Liver (tissue), 3 donors: ENCODE measurements around the gene FAM3B.

Source experiments
- FOXA1 ChIP-seq: IDR thresholded peaks from 2 replicates; pipeline ENCODE4 v1.6.1; 2016; ENCODE audit warnings: antibody characterized with exemption
- GABPA ChIP-seq, 2 donors: IDR thresholded peaks in 1 of 2; conservative IDR thresholded peaks in 1 of 2; 2 replicates each; pipeline ENCODE4 v1.6.1; 2016; ENCODE audit warnings: antibody characterized with exemption in 2 of 2, mild to moderate bottlenecking in 1 of 2, moderate library complexity in 1 of 2
- RAD21 ChIP-seq, 2 donors: IDR thresholded peaks; 2 replicates each; pipeline ENCODE4 v1.6.1; 2016; ENCODE audit warnings: antibody characterized with exemption in 2 of 2, mild to moderate bottlenecking in 2 of 2
- SP1 ChIP-seq: IDR thresholded peaks from 2 replicates; pipeline ENCODE4 v1.6.1; 2018; ENCODE audit warnings: antibody characterized with exemption, mild to moderate bottlenecking
- TAF1 ChIP-seq: conservative IDR thresholded peaks from 2 replicates; pipeline ENCODE4 v1.6.1; 2016; ENCODE audit warnings: antibody characterized with exemption, mild to moderate bottlenecking
- TF ChIP-seq, protein P1 (sequence below): fragments of 150-350 bp; IDR thresholded peaks from 2 replicates; pipeline ENCODE4 v1.5.1; 2017; ENCODE audit warnings: improper control_type of control experiment, low read depth, low read length; ENCODE audit not compliant: missing input control
- TF ChIP-seq, protein P2 (sequence below): IDR thresholded peaks from 2 replicates; pipeline ENCODE4 v1.6.1; 2016; ENCODE audit warnings: antibody characterized with exemption
- donor health status: healthy.
- donor health status: healthy.

DNA sequence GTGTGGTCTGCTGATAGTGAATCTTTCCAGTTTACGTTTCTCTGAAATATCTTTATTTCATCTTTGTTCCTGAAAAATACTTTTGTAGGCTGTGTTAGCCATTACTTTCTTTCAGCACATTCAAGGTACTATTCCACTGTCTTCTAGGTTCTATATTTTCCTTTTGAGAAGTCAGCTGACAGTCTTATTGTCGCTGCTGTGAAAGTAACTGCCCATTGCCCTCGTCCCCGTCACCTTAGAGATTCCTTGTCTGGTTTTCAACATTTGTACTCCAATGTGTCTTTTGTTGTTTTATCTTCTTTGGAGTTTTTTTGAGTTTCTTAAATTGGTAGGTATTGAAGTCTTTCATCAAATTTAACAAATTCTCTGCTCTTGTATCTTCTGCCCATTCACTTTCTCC, 25.4 kb downstream of the FAM3B start:
- TF ChIP-seq, protein P1, sequence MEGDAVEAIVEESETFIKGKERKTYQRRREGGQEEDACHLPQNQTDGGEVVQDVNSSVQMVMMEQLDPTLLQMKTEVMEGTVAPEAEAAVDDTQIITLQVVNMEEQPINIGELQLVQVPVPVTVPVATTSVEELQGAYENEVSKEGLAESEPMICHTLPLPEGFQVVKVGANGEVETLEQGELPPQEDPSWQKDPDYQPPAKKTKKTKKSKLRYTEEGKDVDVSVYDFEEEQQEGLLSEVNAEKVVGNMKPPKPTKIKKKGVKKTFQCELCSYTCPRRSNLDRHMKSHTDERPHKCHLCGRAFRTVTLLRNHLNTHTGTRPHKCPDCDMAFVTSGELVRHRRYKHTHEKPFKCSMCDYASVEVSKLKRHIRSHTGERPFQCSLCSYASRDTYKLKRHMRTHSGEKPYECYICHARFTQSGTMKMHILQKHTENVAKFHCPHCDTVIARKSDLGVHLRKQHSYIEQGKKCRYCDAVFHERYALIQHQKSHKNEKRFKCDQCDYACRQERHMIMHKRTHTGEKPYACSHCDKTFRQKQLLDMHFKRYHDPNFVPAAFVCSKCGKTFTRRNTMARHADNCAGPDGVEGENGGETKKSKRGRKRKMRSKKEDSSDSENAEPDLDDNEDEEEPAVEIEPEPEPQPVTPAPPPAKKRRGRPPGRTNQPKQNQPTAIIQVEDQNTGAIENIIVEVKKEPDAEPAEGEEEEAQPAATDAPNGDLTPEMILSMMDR: no peak
- TF ChIP-seq FOXA1 (no peak), RAD21 (IDR thresholded peaks at IDR 0.05) (no peak), GABPA (IDR thresholded peaks at IDR 0.05 in 1 of 2, conservative IDR thresholded peaks at IDR 0.05 in 1 of 2) (no peak), TAF1 (no peak), SP1 (no peak)
- TF ChIP-seq, protein P2, sequence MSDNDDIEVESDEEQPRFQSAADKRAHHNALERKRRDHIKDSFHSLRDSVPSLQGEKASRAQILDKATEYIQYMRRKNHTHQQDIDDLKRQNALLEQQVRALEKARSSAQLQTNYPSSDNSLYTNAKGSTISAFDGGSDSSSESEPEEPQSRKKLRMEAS: no peak
